ENCODE results near the gene CADM1.

CADM1 gene

GRCh38 chr11:115148101-115148500 is 356.1 kb downstream of the CADM1 start:
- DNase-seq (ENCODE audit: low spot score), result no peak

GRCh38 chr11:115147243-115147807 is 356.9 kb downstream of the CADM1 start:
- no peak for DNase-seq (ENCODE audit: low spot score)

GRCh38 chr11:115146425-115146824 is 357.8 kb downstream of the CADM1 start:
- DNase-seq (ENCODE audit: low spot score), result no peak

GRCh38 chr11:115145324-115145723 is 358.9 kb downstream of the CADM1 start:
- DNase-seq (ENCODE audit: low spot score), result no peak

- DNase-seq (ENCODE audit: low spot score), result no peak
Observed at GRCh38 chr11:115144914-115145313, 359.3 kb downstream of the CADM1 start.

GRCh38 chr11:115144014-115144413 is 360.2 kb downstream of the CADM1 start:
- no peak for DNase-seq (ENCODE audit: low spot score)

GRCh38 chr11:115141231-115142114 is 362.7 kb downstream of the CADM1 start:
- no peak for DNase-seq (ENCODE audit: low spot score)

- DNase-seq (ENCODE audit: low spot score), result no peak
Observed at GRCh38 chr11:115135936-115136335, 368.3 kb downstream of the CADM1 start.

GRCh38 chr11:115134926-115135325 is 369.3 kb downstream of the CADM1 start:
- DNase-seq (ENCODE audit: low spot score), result no peak

- no peak for DNase-seq (ENCODE audit: low spot score)
Observed at GRCh38 chr11:115133475-115134209, 370.6 kb downstream of the CADM1 start.

- DNase-seq (ENCODE audit: low spot score), result no peak
Observed at GRCh38 chr11:115132436-115133228, 371.6 kb downstream of the CADM1 start.

GRCh38 chr11:115129473-115130289 is 374.5 kb downstream of the CADM1 start:
- DNase-seq (ENCODE audit: low spot score), result no peak

- DNase-seq (ENCODE audit: low spot score), result no peak
Observed at GRCh38 chr11:115128226-115128625, 376.0 kb downstream of the CADM1 start.

- no peak for DNase-seq (ENCODE audit: low spot score)
Observed at GRCh38 chr11:115127790-115128189, 376.4 kb downstream of the CADM1 start.

- no peak for DNase-seq (ENCODE audit: low spot score)
Observed at GRCh38 chr11:115126515-115127208, 377.6 kb downstream of the CADM1 start.

GRCh38 chr11:115126092-115126491 is 378.1 kb downstream of the CADM1 start:
- no peak for DNase-seq (ENCODE audit: low spot score)

- DNase-seq (ENCODE audit: low spot score), result no peak
Observed at GRCh38 chr11:115124786-115125185, 379.4 kb downstream of the CADM1 start.

GRCh38 chr11:115123641-115124040 is 380.6 kb downstream of the CADM1 start:
- no peak for DNase-seq (ENCODE audit: low spot score)

GRCh38 chr11:115122274-115122673 is 381.9 kb downstream of the CADM1 start:
- DNase-seq (ENCODE audit: low spot score), result no peak
